Measurements from ENCODE around the gene BCAS1. TPM values are rescaled to one million over a fixed set of nuclear protein-coding genes. Genes with fewer than 3 reads are reported as not detected.

BCAS1 gene, protein sequence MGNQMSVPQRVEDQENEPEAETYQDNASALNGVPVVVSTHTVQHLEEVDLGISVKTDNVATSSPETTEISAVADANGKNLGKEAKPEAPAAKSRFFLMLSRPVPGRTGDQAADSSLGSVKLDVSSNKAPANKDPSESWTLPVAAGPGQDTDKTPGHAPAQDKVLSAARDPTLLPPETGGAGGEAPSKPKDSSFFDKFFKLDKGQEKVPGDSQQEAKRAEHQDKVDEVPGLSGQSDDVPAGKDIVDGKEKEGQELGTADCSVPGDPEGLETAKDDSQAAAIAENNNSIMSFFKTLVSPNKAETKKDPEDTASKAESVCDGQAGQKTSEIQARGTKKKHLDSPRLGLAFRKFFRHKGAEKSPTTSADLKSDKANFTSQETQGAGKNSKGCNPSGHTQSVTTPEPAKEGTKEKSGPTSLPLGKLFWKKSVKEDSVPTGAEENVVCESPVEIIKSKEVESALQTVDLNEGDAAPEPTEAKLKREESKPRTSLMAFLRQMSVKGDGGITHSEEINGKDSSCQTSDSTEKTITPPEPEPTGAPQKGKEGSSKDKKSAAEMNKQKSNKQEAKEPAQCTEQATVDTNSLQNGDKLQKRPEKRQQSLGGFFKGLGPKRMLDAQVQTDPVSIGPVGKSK
- under 1 TPM in 2 of 3 donors, not detected in 1; 0.56 to 0.57 TPM for polyA plus RNA-seq

DNA sequence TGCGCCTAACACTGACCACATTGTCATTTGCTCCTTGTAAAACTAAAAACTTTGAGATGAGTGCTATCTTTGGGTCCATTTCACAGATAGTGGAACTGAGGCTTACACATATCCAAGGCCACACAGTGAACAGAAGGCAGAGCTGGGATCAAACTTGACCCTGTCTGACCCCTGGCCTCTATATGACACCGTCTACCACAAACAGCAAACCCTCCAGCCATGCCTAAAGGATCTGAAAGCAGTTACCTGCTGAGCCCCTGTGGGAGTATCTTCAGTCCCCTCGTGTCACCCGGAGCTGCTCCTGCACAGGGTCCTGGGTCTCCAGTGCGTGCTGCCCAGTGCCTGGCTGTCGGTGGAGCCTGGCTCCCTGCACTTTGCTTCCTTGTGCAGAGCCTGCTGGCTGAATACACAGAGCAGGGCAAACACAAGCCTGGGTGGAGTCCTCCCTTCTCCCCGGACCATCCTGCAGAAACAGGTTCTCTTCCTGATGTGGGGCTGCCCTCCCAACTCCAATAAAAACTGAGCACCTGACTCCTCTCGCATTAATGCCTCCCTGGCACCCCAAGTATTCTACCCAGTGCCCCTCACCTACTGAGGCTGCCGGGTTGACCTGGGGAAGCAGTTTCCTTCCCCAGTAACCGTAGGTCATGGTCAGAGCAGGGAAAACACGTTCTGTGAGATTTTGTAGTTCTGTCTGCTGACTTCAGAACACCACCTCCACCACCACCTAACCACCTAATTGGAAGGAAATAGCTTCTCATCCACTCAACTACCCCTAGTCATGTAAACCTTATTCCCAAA lies at the start of gene BCAS1:
Gene BCAS1, minus strand, starts transcription at position 408 of the 801 bp plus-strand sequence. CDS start 11,876 bp downstream, outside the sequence.
- peaks cover 0 to 6% (median 0%) of the 10 kb centered on the region in 3 donors for H3K36me3 Mint-ChIP-seq
- no peak for DNase-seq
- peak within 1 kb of the TSS in 2 of 6 donors; percentile 35 to 48 for H3K27ac Mint-ChIP-seq
- H3K27me3 Mint-ChIP-seq (ENCODE audit: low read depth in 3 of 3): peaks cover 0 to 1% (median 0%) of the 10 kb centered on the region in 3 donors
- H3K9me3 Mint-ChIP-seq: no peaks in the 10 kb centered on the region
- H3K4me3 Mint-ChIP-seq: no peak within 1 kb of the TSS
- peaks cover 8 to 11% of the 10 kb centered on the region in 2 donors for H3K4me1 Mint-ChIP-seq

DNA sequence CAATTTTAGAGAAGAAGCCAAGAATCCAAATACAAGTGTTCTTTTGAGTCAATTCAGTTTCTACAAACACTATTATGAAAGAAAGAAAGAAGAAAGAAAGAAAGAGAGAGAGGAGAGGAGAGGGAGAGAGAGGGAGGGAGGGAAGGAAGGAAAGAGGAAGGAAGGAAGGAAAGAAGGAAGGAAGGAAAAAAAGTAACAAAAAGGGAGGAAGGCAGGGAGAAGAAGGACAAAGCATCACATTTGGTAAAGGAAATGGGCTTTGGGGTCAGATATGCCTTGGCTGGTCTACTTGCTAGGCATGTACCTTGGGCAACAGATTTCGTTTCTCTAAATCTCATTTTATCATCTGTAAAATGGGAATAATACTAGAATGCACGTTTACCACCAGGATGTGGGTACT lies 49.4 kb upstream of the BCAS1 start:
- Mint-ChIP-seq H3K27ac (no peak overlapping the region), H3K27me3 (ENCODE audit: low read depth in 3 of 3) (no peaks in the 10 kb centered on the region), H3K4me3 (no peak overlapping the region), H3K36me3 (peaks cover 0 to 4% (median 0%) of the 10 kb centered on the region in 3 donors), H3K9me3 (no peaks in the 10 kb centered on the region), H3K4me1 (no peaks in the 10 kb centered on the region)
- DNase-seq: no peak

DNA sequence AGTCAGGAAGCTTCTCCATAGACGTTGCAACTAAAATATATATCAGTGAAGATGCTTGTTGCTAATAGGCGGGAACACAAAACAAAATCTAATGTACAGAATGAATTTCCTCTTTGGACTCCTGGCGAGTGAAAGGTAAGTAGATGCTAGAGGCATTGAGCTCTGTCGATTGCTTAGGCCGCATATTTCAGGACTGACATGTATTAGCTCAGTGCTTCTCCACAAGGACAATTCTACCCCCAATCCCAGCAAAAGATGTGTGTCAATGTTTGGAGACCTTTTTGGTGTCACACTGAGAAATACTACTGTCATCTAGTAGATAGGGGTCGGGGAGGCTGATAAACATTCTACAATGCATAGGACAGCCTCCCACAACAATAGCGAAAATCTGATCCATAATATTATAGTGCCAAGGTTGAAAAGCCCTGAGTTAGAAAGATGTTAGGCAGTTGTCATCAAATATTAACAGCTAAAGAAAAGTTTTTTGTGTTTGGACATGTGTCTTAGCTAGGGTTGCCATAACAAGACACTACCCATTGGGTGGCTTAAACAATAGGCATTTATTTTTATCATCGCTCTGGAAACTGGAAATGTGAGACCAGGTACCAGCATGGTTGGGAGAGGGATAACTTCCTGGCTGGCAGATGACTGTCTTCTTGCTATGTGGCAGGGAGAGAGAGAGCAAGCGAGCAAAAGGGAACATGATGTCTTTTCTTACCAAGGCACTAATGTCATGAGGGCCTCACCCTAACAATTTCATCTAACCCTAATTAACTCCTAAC lies 48.0 kb upstream of the BCAS1 start:
- DNase-seq: no peak
- Mint-ChIP-seq H3K4me1 (no peaks in the 10 kb centered on the region), H3K27me3 (ENCODE audit: low read depth in 3 of 3) (no peaks in the 10 kb centered on the region), H3K27ac (no peak overlapping the region), H3K36me3 (peaks cover 0 to 7% (median 0%) of the 10 kb centered on the region in 3 donors), H3K9me3 (no peaks in the 10 kb centered on the region), H3K4me3 (no peak overlapping the region)

DNA sequence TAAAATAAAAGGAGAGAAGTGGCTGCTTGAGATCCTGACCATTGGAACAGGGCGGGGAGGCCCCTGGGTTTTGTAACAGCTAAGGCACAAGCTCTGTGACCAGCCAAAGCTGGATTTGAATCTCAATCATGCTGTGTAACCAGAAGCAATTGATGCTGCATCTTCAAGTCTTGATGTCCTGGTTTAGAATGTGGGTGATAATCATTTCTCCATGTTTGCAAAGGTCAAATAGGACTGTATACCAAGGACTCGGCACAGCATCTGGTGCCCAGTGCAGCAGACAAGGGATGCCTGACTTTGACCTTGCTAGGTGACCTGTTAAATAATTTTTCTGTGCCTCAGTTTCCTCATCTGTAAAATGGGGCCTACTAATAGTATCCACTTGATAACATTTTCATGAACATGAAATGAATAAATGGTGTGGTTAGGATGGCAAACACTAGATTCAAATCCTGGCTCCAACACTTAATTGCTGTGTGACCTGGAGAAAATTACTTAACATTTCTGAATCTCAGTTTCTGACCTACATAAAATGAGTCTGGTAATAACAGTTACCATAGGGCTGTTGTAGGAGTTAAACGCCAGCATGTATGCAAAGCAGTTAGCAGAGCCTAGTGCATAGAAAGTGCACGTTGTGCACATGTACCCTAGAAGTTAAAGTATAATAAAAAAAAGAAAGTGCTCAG lies 46.3 kb upstream of the BCAS1 start:
- Mint-ChIP-seq H3K27me3 (ENCODE audit: low read depth in 3 of 3) (no peaks in the 10 kb centered on the region), H3K36me3 (peaks cover 0 to 7% (median 0%) of the 10 kb centered on the region in 3 donors), H3K4me3 (no peak overlapping the region), H3K27ac (no peak overlapping the region), H3K4me1 (no peaks in the 10 kb centered on the region), H3K9me3 (no peaks in the 10 kb centered on the region)
- DNase-seq: no peak

DNA sequence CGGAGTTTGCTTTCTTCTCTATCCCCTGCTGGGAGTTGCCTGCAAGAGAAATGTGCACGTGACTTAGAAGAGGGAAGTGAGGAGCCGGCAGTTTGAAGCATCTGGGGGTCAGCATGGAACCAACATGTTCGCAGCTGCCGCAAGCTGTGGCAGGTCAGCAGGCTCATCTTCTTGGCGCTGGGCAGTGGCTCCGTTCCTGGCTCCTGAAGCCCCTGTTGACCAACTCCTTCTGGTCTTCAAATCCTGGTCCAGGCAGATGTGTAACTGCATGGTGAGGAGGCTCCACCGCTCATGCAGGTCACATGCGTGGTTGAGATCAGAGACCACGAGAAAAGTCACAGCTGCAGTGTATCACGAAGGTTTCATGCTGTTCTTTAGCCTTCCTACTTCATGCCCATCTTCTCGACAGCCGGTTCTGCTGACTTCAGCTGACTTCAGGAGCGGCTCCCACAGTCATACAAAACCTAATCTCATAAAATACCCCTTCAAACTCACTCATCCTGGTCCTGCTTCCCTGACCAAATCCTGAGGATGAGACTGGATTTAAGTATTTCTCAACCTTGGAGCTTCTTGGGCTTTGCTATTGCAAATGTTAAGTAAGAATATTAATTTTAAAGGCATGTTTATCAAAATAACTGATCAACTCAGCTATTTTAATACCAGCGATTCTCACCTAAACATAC lies 44.9 kb upstream of the BCAS1 start:
- Mint-ChIP-seq H3K4me1 (no peaks in the 10 kb centered on the region), H3K36me3 (peaks cover 0 to 7% (median 0%) of the 10 kb centered on the region in 3 donors), H3K27me3 (ENCODE audit: low read depth in 3 of 3) (peaks cover 0 to under 1% (median 0%) of the 10 kb centered on the region in 3 donors), H3K27ac (no peak overlapping the region), H3K9me3 (no peaks in the 10 kb centered on the region), H3K4me3 (no peak overlapping the region)
- DNase-seq: no peak

DNA sequence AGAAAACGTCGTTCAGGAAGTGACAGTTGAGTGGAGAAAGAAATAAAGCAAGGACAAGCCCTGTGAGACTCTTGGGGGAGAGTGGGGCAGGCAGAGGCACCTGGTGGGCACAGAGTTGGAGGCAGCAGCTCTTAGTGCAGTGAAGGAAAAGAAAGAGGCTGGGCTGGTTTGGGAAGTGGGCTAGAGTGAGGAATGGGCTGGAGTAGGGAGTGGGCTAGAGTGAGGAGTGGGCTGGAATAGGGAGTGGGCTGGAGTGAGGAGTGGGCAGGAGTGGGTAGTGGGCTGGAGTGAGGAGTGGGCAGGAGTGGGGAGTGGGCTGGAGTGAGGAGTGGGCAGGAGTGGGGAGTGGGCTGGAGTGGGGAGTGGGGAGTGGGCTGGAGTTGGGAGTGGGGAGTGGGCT lies 43.7 kb upstream of the BCAS1 start:
- Mint-ChIP-seq H3K27me3 (ENCODE audit: low read depth in 3 of 3) (peaks cover 0 to 2% (median 0%) of the 10 kb centered on the region in 3 donors), H3K27ac (no peak overlapping the region), H3K9me3 (no peaks in the 10 kb centered on the region), H3K4me1 (no peaks in the 10 kb centered on the region), H3K4me3 (no peak overlapping the region), H3K36me3 (peaks cover 0 to 3% (median 0%) of the 10 kb centered on the region in 3 donors)
- no peak for DNase-seq

DNA sequence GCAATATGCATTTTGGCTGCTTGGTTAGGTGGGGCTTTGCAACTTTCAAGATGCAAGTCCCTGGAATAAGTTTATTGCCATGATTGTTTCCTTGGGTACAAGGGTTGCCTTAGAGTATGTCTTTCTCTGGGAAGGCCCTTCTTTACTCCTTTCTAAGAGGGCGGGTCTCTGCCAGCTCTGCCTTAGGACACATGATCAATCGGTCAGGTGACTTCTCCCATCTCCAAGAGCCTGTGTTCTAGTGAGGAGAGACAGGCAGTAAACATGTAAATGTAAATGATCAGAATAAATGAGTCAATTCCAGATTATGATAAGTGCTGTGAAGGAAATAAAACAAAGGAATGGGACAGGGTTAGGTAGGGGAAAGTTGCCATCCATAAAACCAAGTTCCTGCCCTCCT lies 43.2 kb upstream of the BCAS1 start:
- no peak for DNase-seq
- Mint-ChIP-seq H3K27me3 (ENCODE audit: low read depth in 3 of 3) (peaks cover 0 to 2% (median 0%) of the 10 kb centered on the region in 3 donors), H3K36me3 (peaks cover 0 to 3% (median 0%) of the 10 kb centered on the region in 3 donors), H3K4me1 (no peaks in the 10 kb centered on the region), H3K9me3 (no peaks in the 10 kb centered on the region), H3K27ac (no peak overlapping the region), H3K4me3 (no peak overlapping the region)

DNA sequence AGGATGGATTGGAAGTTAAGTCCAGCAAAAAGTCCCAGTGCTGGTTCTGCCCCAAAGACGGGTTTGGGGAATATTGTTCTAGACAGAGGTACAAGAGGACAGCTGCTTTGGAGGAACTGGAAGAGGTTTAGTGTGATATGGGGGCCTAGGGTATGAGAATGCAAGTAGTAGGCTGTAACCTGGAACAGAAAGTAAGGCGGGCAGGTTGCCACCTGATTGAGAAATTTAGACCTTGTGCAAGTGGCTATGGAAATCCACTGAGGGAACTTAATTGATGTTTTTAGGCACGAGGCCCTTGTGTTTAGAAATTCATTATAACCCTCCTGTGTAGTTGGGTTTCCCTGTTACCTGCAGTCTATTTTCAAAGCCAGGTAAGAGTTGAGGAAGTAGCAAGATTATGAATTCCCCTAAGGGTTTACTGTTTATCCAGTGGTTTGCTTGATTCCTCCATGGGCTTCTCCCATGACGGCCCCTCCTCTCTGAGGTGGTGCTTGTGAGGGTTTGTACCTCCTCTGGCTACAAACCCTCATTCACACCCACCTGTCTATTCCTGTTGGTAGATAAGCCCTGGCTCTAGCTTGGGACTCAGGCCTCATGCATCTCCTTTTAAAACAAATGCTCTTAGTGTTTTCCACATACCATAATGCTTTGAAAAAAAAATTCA lies 42.0 kb upstream of the BCAS1 start:
- H3K36me3 Mint-ChIP-seq: peaks cover 0 to 3% (median 0%) of the 10 kb centered on the region in 3 donors
- H3K27ac Mint-ChIP-seq: no peak overlapping the region
- DNase-seq: no peak
- peaks cover 0 to 8% (median 4%) of the 10 kb centered on the region in 3 donors for H3K27me3 Mint-ChIP-seq (ENCODE audit: low read depth in 3 of 3)
- no peaks in the 10 kb centered on the region for H3K9me3 Mint-ChIP-seq
- H3K4me3 Mint-ChIP-seq: no peak overlapping the region
- H3K4me1 Mint-ChIP-seq: no peaks in the 10 kb centered on the region

DNA sequence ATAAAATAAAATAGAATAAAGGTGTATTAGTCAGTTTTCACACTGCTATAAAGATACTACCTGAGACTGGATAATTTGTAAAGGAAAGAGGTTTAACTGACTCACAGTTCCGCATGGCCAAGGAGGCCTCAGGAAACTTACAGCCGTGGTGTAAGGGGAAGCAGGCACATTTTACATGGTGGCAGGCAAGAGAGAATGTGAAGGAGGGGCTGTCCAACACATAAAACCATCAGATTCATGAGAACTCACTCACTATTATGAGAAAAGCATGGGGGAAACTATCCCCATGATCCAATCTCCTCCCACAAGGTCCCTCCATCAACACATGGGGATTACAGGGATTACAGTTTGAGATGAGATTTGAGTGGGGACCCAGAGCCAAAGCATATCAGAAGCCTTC lies 41.1 kb upstream of the BCAS1 start:
- Mint-ChIP-seq H3K27ac (no peak overlapping the region), H3K4me3 (no peak overlapping the region), H3K36me3 (peaks cover 0 to 3% (median 0%) of the 10 kb centered on the region in 3 donors), H3K9me3 (no peaks in the 10 kb centered on the region), H3K4me1 (no peaks in the 10 kb centered on the region), H3K27me3 (ENCODE audit: low read depth in 3 of 3) (peaks cover 0 to 8% (median 4%) of the 10 kb centered on the region in 3 donors)
- DNase-seq: no peak

DNA sequence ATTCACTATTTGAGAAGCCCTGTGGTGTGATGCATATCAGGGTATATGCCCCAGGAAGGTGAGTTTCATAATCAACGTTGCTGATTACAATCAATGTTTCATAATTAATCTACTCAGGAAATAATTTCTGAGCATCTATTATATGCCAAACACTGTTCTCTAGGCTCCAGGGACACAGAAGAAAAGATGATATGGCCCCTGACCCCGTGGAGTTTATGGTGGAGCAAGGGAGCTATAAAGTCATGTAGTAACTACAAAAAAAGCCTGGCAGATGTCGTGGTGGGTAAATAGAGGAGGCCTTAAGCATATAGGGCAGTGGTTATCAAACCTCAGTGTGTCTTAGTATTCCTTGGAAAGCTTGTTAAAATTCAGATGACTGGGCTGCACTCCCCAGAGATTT lies 40.1 kb upstream of the BCAS1 start:
- Mint-ChIP-seq H3K4me1 (no peaks in the 10 kb centered on the region), H3K4me3 (no peak overlapping the region), H3K27me3 (ENCODE audit: low read depth in 3 of 3) (peaks cover 0 to 8% (median 4%) of the 10 kb centered on the region in 3 donors), H3K27ac (no peak overlapping the region), H3K9me3 (no peaks in the 10 kb centered on the region), H3K36me3 (peaks cover 0 to 3% (median 0%) of the 10 kb centered on the region in 3 donors)
- no peak for DNase-seq

DNA sequence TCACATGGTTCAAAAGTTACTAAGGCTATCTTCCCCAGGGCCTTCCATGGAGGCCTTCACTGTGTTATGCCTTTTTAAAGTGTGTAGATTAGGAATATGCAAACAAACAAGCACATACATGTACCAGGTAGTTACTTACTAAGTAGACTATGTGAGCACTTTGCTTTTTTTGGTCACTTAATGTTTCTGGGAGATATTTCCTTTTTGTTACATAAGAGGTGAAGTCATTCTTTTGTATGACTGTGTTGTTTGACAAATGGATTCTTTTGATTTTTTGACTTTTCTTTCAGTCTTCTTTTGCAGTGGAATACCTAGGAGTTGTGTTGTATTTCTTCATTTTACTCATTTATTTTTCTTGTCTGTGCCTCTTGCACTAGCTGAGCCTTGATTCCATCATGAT lies 39.6 kb upstream of the BCAS1 start:
- H3K27ac Mint-ChIP-seq: no peak overlapping the region
- H3K36me3 Mint-ChIP-seq: peaks cover 0 to 3% (median 0%) of the 10 kb centered on the region in 3 donors
- no peak overlapping the region for H3K4me3 Mint-ChIP-seq
- no peaks in the 10 kb centered on the region for H3K9me3 Mint-ChIP-seq
- DNase-seq: no peak
- no peaks in the 10 kb centered on the region for H3K4me1 Mint-ChIP-seq
- peaks cover 0 to 8% (median 4%) of the 10 kb centered on the region in 3 donors for H3K27me3 Mint-ChIP-seq (ENCODE audit: low read depth in 3 of 3)

DNA sequence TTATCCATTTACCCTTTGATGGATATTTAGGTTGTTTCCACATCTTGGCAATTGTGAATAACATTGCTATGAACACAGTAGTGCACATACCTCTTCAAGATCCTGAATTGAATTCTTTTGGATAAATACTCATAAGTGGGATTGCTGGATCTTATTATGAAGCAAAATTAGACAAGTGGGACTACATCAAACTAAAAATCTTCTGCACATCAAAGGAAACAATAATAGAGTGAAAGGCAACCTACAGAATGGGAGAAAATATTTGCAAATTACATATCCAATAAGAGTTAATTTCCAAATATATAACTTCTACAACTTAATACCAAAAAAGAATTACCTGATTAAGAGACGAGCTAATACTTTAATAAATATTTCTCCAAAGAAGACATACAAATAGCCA lies 38.4 kb upstream of the BCAS1 start:
- Mint-ChIP-seq H3K4me3 (no peak overlapping the region), H3K27me3 (ENCODE audit: low read depth in 3 of 3) (peaks cover under 1 to 11% (median 8%) of the 10 kb centered on the region in 3 donors), H3K9me3 (no peaks in the 10 kb centered on the region), H3K27ac (no peak overlapping the region), H3K4me1 (no peaks in the 10 kb centered on the region), H3K36me3 (no peaks in the 10 kb centered on the region)
- no peak for DNase-seq
